ENCODE data around the gene LCA5.

DNA sequence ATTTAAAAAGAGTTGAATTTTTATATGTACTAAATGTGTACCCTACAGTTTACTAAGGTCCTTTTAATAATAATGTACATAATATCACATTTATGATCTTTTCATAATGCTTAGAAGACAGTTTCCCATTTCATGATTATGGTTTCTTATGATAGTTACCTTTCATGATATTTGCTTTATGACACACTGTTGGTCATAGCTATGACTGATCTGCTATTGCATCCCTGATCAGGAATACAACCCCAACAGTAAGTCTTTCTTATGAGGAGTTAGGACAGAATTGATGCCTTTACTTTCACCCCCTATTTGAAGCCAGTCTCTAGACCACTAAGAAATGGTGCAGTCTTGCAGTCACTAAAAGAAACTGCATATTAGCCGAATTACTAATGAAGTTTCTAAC, 31.0 kb downstream of the LCA5 start:
- TF ChIP-seq, protein P1, sequence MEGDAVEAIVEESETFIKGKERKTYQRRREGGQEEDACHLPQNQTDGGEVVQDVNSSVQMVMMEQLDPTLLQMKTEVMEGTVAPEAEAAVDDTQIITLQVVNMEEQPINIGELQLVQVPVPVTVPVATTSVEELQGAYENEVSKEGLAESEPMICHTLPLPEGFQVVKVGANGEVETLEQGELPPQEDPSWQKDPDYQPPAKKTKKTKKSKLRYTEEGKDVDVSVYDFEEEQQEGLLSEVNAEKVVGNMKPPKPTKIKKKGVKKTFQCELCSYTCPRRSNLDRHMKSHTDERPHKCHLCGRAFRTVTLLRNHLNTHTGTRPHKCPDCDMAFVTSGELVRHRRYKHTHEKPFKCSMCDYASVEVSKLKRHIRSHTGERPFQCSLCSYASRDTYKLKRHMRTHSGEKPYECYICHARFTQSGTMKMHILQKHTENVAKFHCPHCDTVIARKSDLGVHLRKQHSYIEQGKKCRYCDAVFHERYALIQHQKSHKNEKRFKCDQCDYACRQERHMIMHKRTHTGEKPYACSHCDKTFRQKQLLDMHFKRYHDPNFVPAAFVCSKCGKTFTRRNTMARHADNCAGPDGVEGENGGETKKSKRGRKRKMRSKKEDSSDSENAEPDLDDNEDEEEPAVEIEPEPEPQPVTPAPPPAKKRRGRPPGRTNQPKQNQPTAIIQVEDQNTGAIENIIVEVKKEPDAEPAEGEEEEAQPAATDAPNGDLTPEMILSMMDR (IDR thresholded peaks at IDR 0.05) = no peak
- TF ChIP-seq EP300 (IDR thresholded peaks at IDR 0.05; ENCODE audit: low read depth) = no peak
